ENCODE data around the gene CEBPA.

DNA sequence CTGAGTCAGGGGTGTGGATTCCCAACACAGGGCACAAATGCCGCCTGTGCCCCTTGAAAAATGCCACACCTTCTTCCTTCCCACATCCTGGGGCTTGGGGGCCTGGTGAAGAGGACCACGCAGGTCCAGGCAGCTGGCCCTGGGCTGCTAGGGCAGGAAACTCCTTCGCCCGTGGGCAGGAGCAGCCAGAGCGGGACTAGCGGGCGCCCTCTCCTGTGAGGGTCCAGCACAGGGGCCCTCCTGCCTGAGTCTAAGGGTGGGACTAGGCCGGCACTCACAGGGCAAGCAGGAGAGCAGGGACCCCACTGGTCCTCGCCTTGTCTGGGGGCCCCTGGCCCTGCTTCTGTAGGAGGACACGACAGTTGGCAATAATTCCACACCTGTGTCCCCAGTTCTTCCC lies 7.5 kb upstream of the CEBPA start:
- TF ChIP-seq BHLHE40 (IDR thresholded peaks at IDR 0.05; ENCODE audit: borderline replicate concordance in 1 of 2, low read depth in 2 of 2, low read length in 1 of 2), result no peak
- no peak for TF ChIP-seq NFYB (IDR thresholded peaks at IDR 0.05; ENCODE audit: insufficient read depth, low read depth, low read length)
- TF ChIP-seq, protein P1, sequence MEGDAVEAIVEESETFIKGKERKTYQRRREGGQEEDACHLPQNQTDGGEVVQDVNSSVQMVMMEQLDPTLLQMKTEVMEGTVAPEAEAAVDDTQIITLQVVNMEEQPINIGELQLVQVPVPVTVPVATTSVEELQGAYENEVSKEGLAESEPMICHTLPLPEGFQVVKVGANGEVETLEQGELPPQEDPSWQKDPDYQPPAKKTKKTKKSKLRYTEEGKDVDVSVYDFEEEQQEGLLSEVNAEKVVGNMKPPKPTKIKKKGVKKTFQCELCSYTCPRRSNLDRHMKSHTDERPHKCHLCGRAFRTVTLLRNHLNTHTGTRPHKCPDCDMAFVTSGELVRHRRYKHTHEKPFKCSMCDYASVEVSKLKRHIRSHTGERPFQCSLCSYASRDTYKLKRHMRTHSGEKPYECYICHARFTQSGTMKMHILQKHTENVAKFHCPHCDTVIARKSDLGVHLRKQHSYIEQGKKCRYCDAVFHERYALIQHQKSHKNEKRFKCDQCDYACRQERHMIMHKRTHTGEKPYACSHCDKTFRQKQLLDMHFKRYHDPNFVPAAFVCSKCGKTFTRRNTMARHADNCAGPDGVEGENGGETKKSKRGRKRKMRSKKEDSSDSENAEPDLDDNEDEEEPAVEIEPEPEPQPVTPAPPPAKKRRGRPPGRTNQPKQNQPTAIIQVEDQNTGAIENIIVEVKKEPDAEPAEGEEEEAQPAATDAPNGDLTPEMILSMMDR (IDR thresholded peaks at IDR 0.05 in 2 of 3, conservative IDR thresholded peaks at IDR 0.05 in 1 of 3; ENCODE audit: control insufficient read depth in 2 of 3, extremely low read depth in 1 of 3, insufficient read depth in 1 of 3, low read depth in 3 of 3, low read length in 3 of 3), result no peak
- no peak for TF ChIP-seq NRF1 (conservative IDR thresholded peaks at IDR 0.05; ENCODE audit: low read depth, low read length)
- TF ChIP-seq SP1 (IDR thresholded peaks at IDR 0.05; ENCODE audit: low read depth, low read length), result no peak
- TF ChIP-seq EZH2 (IDR thresholded peaks at IDR 0.05; ENCODE audit: borderline replicate concordance, control insufficient read depth, low read depth, low read length), result no peak
- TF ChIP-seq TARDBP (IDR thresholded peaks at IDR 0.05; ENCODE audit: borderline replicate concordance), result no peak
- no peak for TF ChIP-seq USF1 (IDR thresholded peaks at IDR 0.05; ENCODE audit: borderline replicate concordance, extremely low read length, insufficient read depth, low read depth, low read length)
- TF ChIP-seq POLR2A (IDR thresholded peaks at IDR 0.05; ENCODE audit: low read depth, low read length), result no peak

Data from GM12878 (cell line).